Mesothelial cell of epicardium (in vitro differentiated cells): ENCODE results near the gene CAPN12. TPM values are rescaled to one million over a fixed set of nuclear protein-coding genes. Genes with fewer than 3 reads are reported as not detected.
A peak's percentile ranks its signal among the peaks of the same experiment; 100 is the strongest.

Source experiments
- DNase-seq, 2 experiments: peaks; one replicate each; pipeline ENCODE4 v3.0.0; 2021; ENCODE audit warnings: low spot score in 2 of 2; ENCODE audit not compliant: unreplicated experiment in 2 of 2
- H3K27ac Mint-ChIP-seq: 2 replicates; pipeline ENCODE4 v1.8.0; 2021; ENCODE audit warnings: mixed read lengths
- H3K27me3 Mint-ChIP-seq: 2 replicates; pipeline ENCODE4 v1.8.0; 2021; ENCODE audit warnings: low read depth, mixed read lengths
- H3K36me3 Mint-ChIP-seq: 2 replicates; pipeline ENCODE4 v1.8.0; 2021; ENCODE audit warnings: mixed read lengths
- H3K4me1 Mint-ChIP-seq: 2 replicates; pipeline ENCODE4 v1.8.0; 2021; ENCODE audit warnings: mixed read lengths
- H3K4me3 Mint-ChIP-seq: 2 replicates; pipeline ENCODE4 v1.8.0; 2021; ENCODE audit warnings: mild to moderate bottlenecking, moderate library complexity, mixed read lengths
- H3K9me3 Mint-ChIP-seq: 2 replicates; pipeline ENCODE4 v1.8.0; 2021; ENCODE audit warnings: mixed read lengths
- CTCF ChIP-seq: fragments of 200-600 bp; sonication (generic); IDR thresholded peaks from one replicate; pipeline ENCODE4 v1.5.0; 2021; ENCODE audit warnings: antibody characterized with exemption; ENCODE audit not compliant: unreplicated experiment
- total RNA-seq: library from RNA; stranded (reverse); gene quantifications from 3 replicates; pipeline ENCODE4 v1.2.1, GENCODE V29; 2021

The CAPN12 gene
- total RNA-seq, 1 donor from 2014 or later = 6.7 TPM

DNA sequence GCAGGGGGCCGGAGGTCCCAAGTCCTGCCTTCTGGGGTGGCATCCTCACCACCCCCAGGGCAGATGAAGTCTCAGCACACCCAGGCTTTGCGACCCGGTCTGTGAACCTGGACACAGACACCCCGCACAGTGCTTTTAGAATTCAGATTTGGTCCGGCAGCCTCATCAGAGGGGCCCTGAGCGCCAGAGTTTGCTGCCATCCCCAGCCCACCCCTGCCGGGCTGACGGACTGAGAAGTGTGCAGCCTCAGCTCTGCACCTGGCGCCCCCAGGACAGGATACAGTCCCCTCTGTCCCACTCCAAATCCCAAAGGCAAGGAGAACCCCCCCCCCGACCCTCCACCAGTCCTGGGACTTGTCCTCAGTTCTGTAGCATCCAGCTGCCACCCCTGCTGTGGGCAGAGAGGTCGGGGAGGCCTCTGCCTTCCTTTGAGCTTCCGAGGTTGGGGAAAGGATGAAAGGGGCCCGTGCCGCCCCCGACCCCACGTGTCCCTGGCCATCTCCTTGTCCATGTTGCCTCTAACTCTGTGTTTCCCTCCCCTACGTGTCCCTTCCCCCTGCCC, 16.9 kb downstream of the CAPN12 start:
- Mint-ChIP-seq H3K36me3 (peaks cover 21% of the 10 kb centered on the region), H3K4me1 (peaks cover 9% of the 10 kb centered on the region), H3K27me3 (no peaks in the 10 kb centered on the region), H3K9me3 (no peaks in the 10 kb centered on the region), H3K4me3 (no peak overlapping the region), H3K27ac (no peak overlapping the region)
- no peak for DNase-seq
- no peak for TF ChIP-seq CTCF

- H3K4me1 Mint-ChIP-seq = peaks cover 9% of the 10 kb centered on the region
- no peaks in the 10 kb centered on the region for H3K9me3 Mint-ChIP-seq
- no peak for TF ChIP-seq CTCF
- H3K4me3 Mint-ChIP-seq = no peak overlapping the region
- peaks cover 17% of the 10 kb centered on the region for H3K36me3 Mint-ChIP-seq
- H3K27ac Mint-ChIP-seq = no peak overlapping the region
- no peaks in the 10 kb centered on the region for H3K27me3 Mint-ChIP-seq
- no peak for DNase-seq
Measured at GRCh38 chr19:38726761-38727301, 17.4 kb downstream of the CAPN12 start.

- H3K4me3 Mint-ChIP-seq = no peak overlapping the region
- H3K4me1 Mint-ChIP-seq = peaks cover 9% of the 10 kb centered on the region
- no peaks in the 10 kb centered on the region for H3K27me3 Mint-ChIP-seq
- TF ChIP-seq CTCF = no peak
- no peaks in the 10 kb centered on the region for H3K9me3 Mint-ChIP-seq
- peak overlapping the region; percentile 43 for H3K27ac Mint-ChIP-seq
- DNase-seq = no peak
- peaks cover 14% of the 10 kb centered on the region for H3K36me3 Mint-ChIP-seq
Measured at GRCh38 chr19:38726284-38726673, 18.0 kb downstream of the CAPN12 start.

GRCh38 chr19:38725469-38726283, 18.6 kb downstream of the CAPN12 start:
- H3K27me3 Mint-ChIP-seq = no peaks in the 10 kb centered on the region
- H3K36me3 Mint-ChIP-seq = peaks cover 14% of the 10 kb centered on the region
- peaks cover 9% of the 10 kb centered on the region for H3K4me1 Mint-ChIP-seq
- TF ChIP-seq CTCF = no peak
- H3K9me3 Mint-ChIP-seq = no peaks in the 10 kb centered on the region
- no peak overlapping the region for H3K27ac Mint-ChIP-seq
- H3K4me3 Mint-ChIP-seq = no peak overlapping the region
- DNase-seq = no peak

GRCh38 chr19:38723990-38724854, 20.1 kb downstream of the CAPN12 start:
- Mint-ChIP-seq H3K36me3 (peaks cover 3% of the 10 kb centered on the region), H3K27ac (no peak overlapping the region), H3K9me3 (no peaks in the 10 kb centered on the region), H3K27me3 (no peaks in the 10 kb centered on the region), H3K4me1 (peaks cover 5% of the 10 kb centered on the region), H3K4me3 (no peak overlapping the region)
- no peak for DNase-seq
- no peak for TF ChIP-seq CTCF
